IMR-90 (cell line): Measurements from ENCODE around the gene FAAP20.

Source experiments
- CEBPB ChIP-seq: IDR thresholded peaks from 2 replicates; pipeline ENCODE4 v1.6.1; 2012; ENCODE audit warnings: low read depth, low read length, improper control_type of control experiment
- CTCF ChIP-seq: conservative IDR thresholded peaks from 2 replicates; pipeline ENCODE4 v1.5.1; 2012; ENCODE audit warnings: mild to moderate bottlenecking, low read depth, low read length, improper control_type of control experiment
- FOS ChIP-seq: fragments of 150-350 bp; IDR thresholded peaks from 2 replicates; pipeline ENCODE4 v1.6.1; 2016; ENCODE audit warnings: low read depth, low read length
- MAZ ChIP-seq: IDR thresholded peaks from 2 replicates; pipeline ENCODE4 v1.6.1; 2012; ENCODE audit warnings: low read depth, mild to moderate bottlenecking, low read length, improper control_type of control experiment, moderate library complexity, borderline replicate concordance
- POLR2A ChIP-seq: IDR thresholded peaks from 2 replicates; pipeline ENCODE4 v1.6.1; 2012; ENCODE audit warnings: mild to moderate bottlenecking, low read depth, low read length
- SMC3 ChIP-seq: fragments of 150-350 bp; IDR thresholded peaks from 2 replicates; pipeline ENCODE4 v1.6.1; 2016; ENCODE audit warnings: low read depth, mild to moderate bottlenecking, antibody characterized with exemption, low read length, moderate library complexity

DNA sequence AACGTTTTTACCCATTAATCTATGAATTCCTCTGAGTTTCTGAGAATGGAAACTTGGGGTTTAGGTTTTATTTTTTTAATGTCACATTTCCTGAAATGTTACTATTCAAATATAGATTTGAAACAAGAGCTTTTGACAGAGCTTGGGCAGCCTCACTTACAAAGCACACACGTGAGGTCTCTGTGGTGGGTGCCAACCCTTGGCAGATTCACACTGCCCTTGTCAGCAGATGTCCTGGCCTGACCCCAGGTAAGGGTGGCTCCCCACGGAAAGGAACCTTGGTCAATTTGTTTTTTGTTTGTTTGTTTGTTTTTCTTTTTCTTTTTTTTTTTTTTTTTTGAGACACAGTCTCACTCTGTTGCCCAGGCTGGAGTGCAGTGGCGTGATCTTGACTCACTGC is 53.5 kb downstream of the FAAP20 start:
- TF ChIP-seq SMC3 (no peak), CTCF (no peak), POLR2A (no peak), CEBPB (no peak), MAZ (no peak), FOS (no peak)
